HEK293 (cell line): ENCODE data around the gene IGDCC3.

Experiments used
- CTCF ChIA-PET: fragments of 350-600 bp; formaldehyde crosslinking; extraction: SDS; loops from one replicate; lab custom pipeline; 2021; ENCODE audit warnings: antibody characterized with exemption; lab: Yijun Ruan, JAX
- POLR2A ChIA-PET: fragments of 300-600 bp; formaldehyde crosslinking; extraction: SDS; loops from one replicate; lab custom pipeline; 2020; ENCODE audit warnings: antibody characterized with exemption, inconsistent platforms; lab: Yijun Ruan, JAX
- H3K27ac ChIP-seq: fragments of 200-500 bp; sonication (Bioruptor generic); 2 replicates; pipeline ENCODE4 v1.5.1; 2014; ENCODE audit warnings: low read depth, low read length, control low read depth, inconsistent platforms; ENCODE audit errors: extremely low read depth
- H3K36me3 ChIP-seq, 2 experiments: fragments of 200-500 bp in 1 of 2; sonication (Bioruptor generic) in 1 of 2; 1 replicate in 1 of 2; 2 replicates in 1 of 2; pipeline ENCODE4 v1.5.1; 2014 to 2017; ENCODE audit warnings: inconsistent platforms in 2 of 2, low read length in 2 of 2; ENCODE audit not compliant: control insufficient read depth in 2 of 2, insufficient read depth in 1 of 2
- H3K4me1 ChIP-seq: fragments of 200-500 bp; sonication (Bioruptor generic); 2 replicates; pipeline ENCODE4 v1.5.1; 2014; ENCODE audit warnings: mild to moderate bottlenecking, low read length, inconsistent platforms; ENCODE audit not compliant: control insufficient read depth, insufficient read depth
- H3K4me3 ChIP-seq: 2 replicates; pipeline ENCODE4 v1.5.1; 2011; ENCODE audit warnings: low read depth, mild to moderate bottlenecking, control low read depth, low read length, moderate library complexity
- H3K9me3 ChIP-seq: fragments of 200-500 bp; sonication (Bioruptor generic); 2 replicates; pipeline ENCODE4 v1.5.1; 2014; ENCODE audit warnings: low read depth, low read length, inconsistent platforms; ENCODE audit not compliant: control insufficient read depth, insufficient read depth
- GLI2 ChIP-seq: fragments of 450-650 bp; formaldehyde crosslinking; IDR thresholded peaks from 2 replicates; pipeline ENCODE4; 2017; ENCODE audit warnings: missing biosample characterization, missing genetic modification characterization, low read depth, borderline replicate concordance
- GLIS1 ChIP-seq: fragments of 450-650 bp; formaldehyde crosslinking; IDR thresholded peaks from 2 replicates; pipeline ENCODE4 v1.5.1; 2016; ENCODE audit warnings: missing biosample characterization, missing genetic modification characterization
- HOXD13 ChIP-seq: sonication (generic); formaldehyde crosslinking; IDR thresholded peaks from 2 replicates; pipeline ENCODE4 v1.8.0; 2022; ENCODE audit warnings: missing genetic modification reagents, borderline replicate concordance
- IKZF3 ChIP-seq: fragments of 450-650 bp; IDR thresholded peaks from 2 replicates; pipeline ENCODE4 v1.5.0; 2018; ENCODE audit warnings: missing biosample characterization, mild to moderate bottlenecking, missing genetic modification characterization, moderate library complexity
- KLF10 ChIP-seq: fragments of 450-650 bp; IDR thresholded peaks from 2 replicates; pipeline ENCODE4 v1.5.1; 2018; ENCODE audit warnings: missing biosample characterization, mild to moderate bottlenecking, missing genetic modification characterization
- KLF7 ChIP-seq: fragments of 450-650 bp; formaldehyde crosslinking; IDR thresholded peaks from 2 replicates; pipeline ENCODE4 v1.5.1; 2016; ENCODE audit warnings: missing biosample characterization, missing genetic modification characterization, borderline replicate concordance
- OSR2 ChIP-seq: fragments of 450-650 bp; formaldehyde crosslinking; IDR thresholded peaks from 2 replicates; pipeline ENCODE4 v1.5.1; 2016; ENCODE audit warnings: missing biosample characterization, missing genetic modification characterization
- OVOL3 ChIP-seq: fragments of 450-650 bp; formaldehyde crosslinking; IDR thresholded peaks from 2 replicates; pipeline ENCODE4 v1.5.1; 2016; ENCODE audit warnings: missing biosample characterization, missing genetic modification characterization
- PRDM1 ChIP-seq: fragments of 450-650 bp; formaldehyde crosslinking; IDR thresholded peaks from 2 replicates; pipeline ENCODE4; 2016; ENCODE audit warnings: missing biosample characterization, missing genetic modification characterization
- SP7 ChIP-seq: fragments of 450-650 bp; formaldehyde crosslinking; IDR thresholded peaks from 2 replicates; pipeline ENCODE4 v1.5.1; 2016; ENCODE audit warnings: missing biosample characterization, missing genetic modification characterization
- ZBTB48 ChIP-seq: fragments of 450-650 bp; formaldehyde crosslinking; IDR thresholded peaks from 2 replicates; pipeline ENCODE4 v1.5.1; 2016; ENCODE audit warnings: missing biosample characterization, missing genetic modification characterization
- ZNF121 ChIP-seq: fragments of 450-650 bp; formaldehyde crosslinking; IDR thresholded peaks from 2 replicates; pipeline ENCODE4 v1.5.1; 2016; ENCODE audit warnings: missing biosample characterization, missing genetic modification characterization
- ZNF132 ChIP-seq: fragments of 450-650 bp; formaldehyde crosslinking; IDR thresholded peaks from 2 replicates; pipeline ENCODE4 v1.5.1; 2017; ENCODE audit warnings: missing biosample characterization, missing genetic modification characterization, borderline replicate concordance
- ZNF155 ChIP-seq: fragments of 450-650 bp; formaldehyde crosslinking; IDR thresholded peaks from 2 replicates; pipeline ENCODE4 v1.5.1; 2016; ENCODE audit warnings: missing biosample characterization, missing genetic modification characterization
- ZNF169 ChIP-seq: fragments of 450-650 bp; formaldehyde crosslinking; IDR thresholded peaks from 2 replicates; pipeline ENCODE4 v1.5.1; 2016; ENCODE audit warnings: missing biosample characterization, missing genetic modification characterization
- ZNF184 ChIP-seq: fragments of 450-650 bp; IDR thresholded peaks from 2 replicates; pipeline ENCODE4 v1.5.1; 2018; ENCODE audit warnings: missing biosample characterization, mild to moderate bottlenecking, missing genetic modification characterization
- ZNF221 ChIP-seq: fragments of 450-650 bp; formaldehyde crosslinking; IDR thresholded peaks from 2 replicates; pipeline ENCODE4 v1.5.1; 2017; ENCODE audit warnings: missing biosample characterization, missing genetic modification characterization, borderline replicate concordance
- ZNF302 ChIP-seq: fragments of 450-650 bp; formaldehyde crosslinking; IDR thresholded peaks from 2 replicates; pipeline ENCODE4 v1.5.1; 2016; ENCODE audit warnings: missing biosample characterization, missing genetic modification characterization, low read depth
- ZNF366 ChIP-seq: fragments of 450-650 bp; formaldehyde crosslinking; conservative IDR thresholded peaks from 2 replicates; pipeline ENCODE4 v1.5.1; 2016; ENCODE audit warnings: missing biosample characterization, missing genetic modification characterization
- ZNF473 ChIP-seq: fragments of 450-650 bp; formaldehyde crosslinking; IDR thresholded peaks from 2 replicates; pipeline ENCODE4 v1.5.1; 2017; ENCODE audit warnings: missing biosample characterization, missing genetic modification characterization
- ZNF548 ChIP-seq: fragments of 450-650 bp; formaldehyde crosslinking; IDR thresholded peaks from 2 replicates; pipeline ENCODE4 v1.5.1; 2016; ENCODE audit warnings: missing biosample characterization, missing genetic modification characterization
- ZNF549 ChIP-seq: fragments of 450-650 bp; IDR thresholded peaks from 2 replicates; pipeline ENCODE4 v1.5.1; 2018; ENCODE audit warnings: missing biosample characterization, missing genetic modification characterization, mild to moderate bottlenecking, inconsistent platforms, moderate library complexity
- ZNF555 ChIP-seq: fragments of 450-650 bp; formaldehyde crosslinking; conservative IDR thresholded peaks from 2 replicates; pipeline ENCODE4 v1.5.1; 2017; ENCODE audit warnings: missing biosample characterization, mild to moderate bottlenecking, missing genetic modification characterization, inconsistent platforms
- ZNF558 ChIP-seq: fragments of 450-650 bp; formaldehyde crosslinking; IDR thresholded peaks from 2 replicates; pipeline ENCODE4 v1.5.1; 2016; ENCODE audit warnings: missing biosample characterization, missing genetic modification characterization
- ZNF624 ChIP-seq: fragments of 450-650 bp; formaldehyde crosslinking; IDR thresholded peaks from 2 replicates; pipeline ENCODE4 v1.5.1; 2017; ENCODE audit warnings: missing biosample characterization, missing genetic modification characterization
- ZXDB ChIP-seq: fragments of 450-650 bp; formaldehyde crosslinking; IDR thresholded peaks from 2 replicates; pipeline ENCODE4 v1.5.1; 2016; ENCODE audit warnings: missing biosample characterization, missing genetic modification characterization
- TF ChIP-seq, protein P1 (sequence below): fragments of 450-650 bp; formaldehyde crosslinking; IDR thresholded peaks from 2 replicates; pipeline ENCODE4 v1.5.1; 2016; ENCODE audit warnings: missing biosample characterization, missing genetic modification characterization
- TF ChIP-seq, protein P2 (sequence below): fragments of 450-650 bp; formaldehyde crosslinking; IDR thresholded peaks from 2 replicates; pipeline ENCODE4 v1.5.1; 2016; ENCODE audit warnings: missing biosample characterization, missing genetic modification characterization
- TF ChIP-seq, protein P3 (sequence below): fragments of 450-650 bp; formaldehyde crosslinking; IDR thresholded peaks from 2 replicates; pipeline ENCODE4 v1.5.1; 2016; ENCODE audit warnings: missing biosample characterization, missing genetic modification characterization
- TF ChIP-seq, protein P4 (sequence below): fragments of 450-650 bp; formaldehyde crosslinking; IDR thresholded peaks from 2 replicates; pipeline ENCODE4 v1.5.1; 2016; ENCODE audit warnings: missing biosample characterization, missing genetic modification characterization
- TF ChIP-seq, protein P5 (sequence below): fragments of 450-650 bp; formaldehyde crosslinking; optimal IDR thresholded peaks from 2 replicates; pipeline ENCODE3; 2016; ENCODE audit warnings: missing biosample characterization, mild to moderate bottlenecking, missing genetic modification characterization

IGDCC3 gene

DNA sequence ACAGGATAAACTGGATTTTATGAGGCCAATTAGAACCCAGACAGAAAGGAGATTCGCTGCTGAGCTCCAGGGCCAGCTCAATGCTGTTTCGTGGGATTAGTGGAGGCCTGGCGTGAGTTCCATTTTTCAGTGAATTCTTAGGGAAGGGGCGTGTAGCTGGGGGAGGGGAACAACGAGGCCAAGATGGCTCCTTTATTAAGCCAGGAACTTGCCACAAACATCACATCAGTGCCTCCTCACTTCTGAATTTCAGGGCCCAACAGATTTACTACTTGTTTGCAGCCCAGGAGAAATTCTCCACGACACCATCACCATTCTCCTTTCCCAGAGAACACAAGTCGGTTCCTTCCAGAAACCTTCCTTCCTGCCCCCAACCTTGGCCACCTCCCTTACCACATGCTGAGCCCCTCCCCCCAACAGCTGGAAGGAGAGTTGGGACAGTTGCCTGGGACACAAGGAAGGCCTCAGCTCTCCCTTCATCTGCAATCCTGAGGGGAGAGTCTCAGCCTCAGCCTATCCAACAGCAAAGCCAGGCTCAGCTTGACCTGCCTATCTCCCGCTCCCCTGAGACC is 39.1 kb upstream of the IGDCC3 start:
- H3K27ac ChIP-seq, result peak overlapping the region; percentile 45; the same call in 1 of the 2 replicates
- ChIA-PET POLR2A (interaction anchor here (0.9 kb wide), 1 partner anchor 17 kb away, joined by 4 read pairs; no protein-coding TSS in a partner anchor), CTCF (interaction anchor here (0.6 to 2.6 kb wide), 4 partner anchors 13 to 1189 kb away, joined by 3 to 11 read pairs (median 4); no protein-coding TSS in a partner anchor)
- peaks cover 29% of the 10 kb centered on the region for H3K4me1 ChIP-seq
- H3K36me3 ChIP-seq, result no peaks in the 10 kb centered on the region
- no peak overlapping the region for H3K4me3 ChIP-seq
- no peaks in the 10 kb centered on the region for H3K9me3 ChIP-seq
- no peak for TF ChIP-seq OSR2 (tag by site-specific recombination)
- TF ChIP-seq ZNF184 (tag by site-specific recombination), result no peak
- TF ChIP-seq, protein P1, sequence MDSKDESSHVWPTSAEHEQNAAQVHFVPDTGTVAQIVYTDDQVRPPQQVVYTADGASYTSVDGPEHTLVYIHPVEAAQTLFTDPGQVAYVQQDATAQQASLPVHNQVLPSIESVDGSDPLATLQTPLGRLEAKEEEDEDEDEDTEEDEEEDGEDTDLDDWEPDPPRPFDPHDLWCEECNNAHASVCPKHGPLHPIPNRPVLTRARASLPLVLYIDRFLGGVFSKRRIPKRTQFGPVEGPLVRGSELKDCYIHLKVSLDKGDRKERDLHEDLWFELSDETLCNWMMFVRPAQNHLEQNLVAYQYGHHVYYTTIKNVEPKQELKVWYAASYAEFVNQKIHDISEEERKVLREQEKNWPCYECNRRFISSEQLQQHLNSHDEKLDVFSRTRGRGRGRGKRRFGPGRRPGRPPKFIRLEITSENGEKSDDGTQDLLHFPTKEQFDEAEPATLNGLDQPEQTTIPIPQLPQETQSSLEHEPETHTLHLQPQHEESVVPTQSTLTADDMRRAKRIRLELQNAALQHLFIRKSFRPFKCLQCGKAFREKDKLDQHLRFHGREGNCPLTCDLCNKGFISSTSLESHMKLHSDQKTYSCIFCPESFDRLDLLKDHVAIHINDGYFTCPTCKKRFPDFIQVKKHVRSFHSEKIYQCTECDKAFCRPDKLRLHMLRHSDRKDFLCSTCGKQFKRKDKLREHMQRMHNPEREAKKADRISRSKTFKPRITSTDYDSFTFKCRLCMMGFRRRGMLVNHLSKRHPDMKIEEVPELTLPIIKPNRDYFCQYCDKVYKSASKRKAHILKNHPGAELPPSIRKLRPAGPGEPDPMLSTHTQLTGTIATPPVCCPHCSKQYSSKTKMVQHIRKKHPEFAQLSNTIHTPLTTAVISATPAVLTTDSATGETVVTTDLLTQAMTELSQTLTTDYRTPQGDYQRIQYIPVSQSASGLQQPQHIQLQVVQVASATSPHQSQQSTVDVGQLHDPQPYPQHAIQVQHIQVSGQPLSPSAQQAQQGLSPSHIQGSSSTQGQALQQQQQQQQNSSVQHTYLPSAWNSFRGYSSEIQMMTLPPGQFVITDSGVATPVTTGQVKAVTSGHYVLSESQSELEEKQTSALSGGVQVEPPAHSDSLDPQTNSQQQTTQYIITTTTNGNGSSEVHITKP (tag by site-specific recombination), result 0 out of 2 replicates have a peak, but pooled peaks have one; percentile 18
- TF ChIP-seq ZNF624 (tag by site-specific recombination), result no peak
- no peak for TF ChIP-seq GLI2 (tag by site-specific recombination)
- no peak for TF ChIP-seq ZNF155
- no peak for TF ChIP-seq HOXD13 (CRISPR knock-in tag)
- no peak for TF ChIP-seq OVOL3
- peak; percentile 49; the same call in 1 of the 2 replicates for TF ChIP-seq PRDM1 (tag by site-specific recombination)
- TF ChIP-seq ZNF221 (tag by site-specific recombination), result no peak
- no peak for TF ChIP-seq ZXDB (tag by site-specific recombination)
- TF ChIP-seq ZNF558 (tag by site-specific recombination), result no peak
- no peak for TF ChIP-seq ZNF366
- TF ChIP-seq, protein P2, sequence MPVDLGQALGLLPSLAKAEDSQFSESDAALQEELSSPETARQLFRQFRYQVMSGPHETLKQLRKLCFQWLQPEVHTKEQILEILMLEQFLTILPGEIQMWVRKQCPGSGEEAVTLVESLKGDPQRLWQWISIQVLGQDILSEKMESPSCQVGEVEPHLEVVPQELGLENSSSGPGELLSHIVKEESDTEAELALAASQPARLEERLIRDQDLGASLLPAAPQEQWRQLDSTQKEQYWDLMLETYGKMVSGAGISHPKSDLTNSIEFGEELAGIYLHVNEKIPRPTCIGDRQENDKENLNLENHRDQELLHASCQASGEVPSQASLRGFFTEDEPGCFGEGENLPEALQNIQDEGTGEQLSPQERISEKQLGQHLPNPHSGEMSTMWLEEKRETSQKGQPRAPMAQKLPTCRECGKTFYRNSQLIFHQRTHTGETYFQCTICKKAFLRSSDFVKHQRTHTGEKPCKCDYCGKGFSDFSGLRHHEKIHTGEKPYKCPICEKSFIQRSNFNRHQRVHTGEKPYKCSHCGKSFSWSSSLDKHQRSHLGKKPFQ (tag by site-specific recombination), result no peak
- 0 out of 2 replicates have a peak, but pooled peaks have one; percentile 18 for TF ChIP-seq IKZF3 (tag by site-specific recombination)
- no peak for TF ChIP-seq ZNF302 (tag by site-specific recombination)
- peak; percentile 75; the same call in 1 of the 2 replicates for TF ChIP-seq KLF7 (tag by site-specific recombination)
- no peak for TF ChIP-seq ZNF121 (tag by site-specific recombination)
- peak; percentile 88; the same call in 1 of the 2 replicates for TF ChIP-seq ZBTB48 (tag by site-specific recombination)
- TF ChIP-seq, protein P3, sequence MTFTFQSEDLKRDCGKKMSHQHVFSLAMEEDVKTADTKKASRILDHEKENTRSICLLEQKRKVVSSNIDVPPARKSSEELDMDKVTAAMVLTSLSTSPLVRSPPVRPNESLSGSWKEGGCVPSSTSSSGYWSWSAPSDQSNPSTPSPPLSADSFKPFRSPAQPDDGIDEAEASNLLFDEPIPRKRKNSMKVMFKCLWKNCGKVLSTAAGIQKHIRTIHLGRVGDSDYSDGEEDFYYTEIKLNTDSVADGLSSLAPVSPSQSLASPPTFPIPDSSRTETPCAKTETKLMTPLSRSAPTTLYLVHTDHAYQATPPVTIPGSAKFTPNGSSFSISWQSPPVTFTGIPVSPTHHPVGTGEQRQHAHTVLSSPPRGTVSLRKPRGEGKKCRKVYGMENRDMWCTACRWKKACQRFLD (tag by site-specific recombination), result no peak
- no peak for TF ChIP-seq ZNF555
- peak; percentile 16; the same call in 1 of the 2 replicates for TF ChIP-seq SP7 (tag by site-specific recombination)
- TF ChIP-seq GLIS1 (tag by site-specific recombination), result peak; percentile 98
- no peak for TF ChIP-seq ZNF132 (tag by site-specific recombination)
- no peak for TF ChIP-seq ZNF169 (tag by site-specific recombination)
- TF ChIP-seq, protein P4, sequence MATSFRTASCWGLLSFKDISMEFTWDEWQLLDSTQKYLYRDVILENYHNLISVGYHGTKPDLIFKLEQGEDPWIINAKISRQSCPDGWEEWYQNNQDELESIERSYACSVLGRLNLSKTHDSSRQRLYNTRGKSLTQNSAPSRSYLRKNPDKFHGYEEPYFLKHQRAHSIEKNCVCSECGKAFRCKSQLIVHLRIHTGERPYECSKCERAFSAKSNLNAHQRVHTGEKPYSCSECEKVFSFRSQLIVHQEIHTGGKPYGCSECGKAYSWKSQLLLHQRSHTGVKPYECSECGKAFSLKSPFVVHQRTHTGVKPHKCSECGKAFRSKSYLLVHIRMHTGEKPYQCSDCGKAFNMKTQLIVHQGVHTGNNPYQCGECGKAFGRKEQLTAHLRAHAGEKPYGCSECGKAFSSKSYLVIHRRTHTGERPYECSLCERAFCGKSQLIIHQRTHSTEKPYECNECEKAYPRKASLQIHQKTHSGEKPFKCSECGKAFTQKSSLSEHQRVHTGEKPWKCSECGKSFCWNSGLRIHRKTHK (tag by site-specific recombination), result no peak
- no peak for TF ChIP-seq ZNF473
- TF ChIP-seq, protein P5, sequence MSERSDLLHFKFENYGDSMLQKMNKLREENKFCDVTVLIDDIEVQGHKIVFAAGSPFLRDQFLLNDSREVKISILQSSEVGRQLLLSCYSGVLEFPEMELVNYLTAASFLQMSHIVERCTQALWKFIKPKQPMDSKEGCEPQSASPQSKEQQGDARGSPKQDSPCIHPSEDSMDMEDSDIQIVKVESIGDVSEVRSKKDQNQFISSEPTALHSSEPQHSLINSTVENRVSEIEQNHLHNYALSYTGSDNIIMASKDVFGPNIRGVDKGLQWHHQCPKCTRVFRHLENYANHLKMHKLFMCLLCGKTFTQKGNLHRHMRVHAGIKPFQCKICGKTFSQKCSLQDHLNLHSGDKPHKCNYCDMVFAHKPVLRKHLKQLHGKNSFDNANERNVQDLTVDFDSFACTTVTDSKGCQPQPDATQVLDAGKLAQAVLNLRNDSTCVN, result no peak
- TF ChIP-seq KLF10 (tag by site-specific recombination), result peak; percentile 76
- no peak for TF ChIP-seq ZNF549 (tag by site-specific recombination)
- no peak for TF ChIP-seq ZNF548 (tag by site-specific recombination)
